NK-92 treated with Interleukin-12 subunit alpha and Interleukin-12 subunit beta, amount 100 ng/mL, for 24 hours (cell line): Measurements from ENCODE around the gene RPL39L.

ENCODE experiments used
- DNase-seq: peaks from one replicate; lab custom pipeline; 2025; lab: John Stamatoyannopoulos, UW

The RPL39L gene

GRCh38 chr3:187098923-187099512 is 40.3 kb downstream of the RPL39L start:
- DNase-seq: no peak

- DNase-seq: no peak
Observed at GRCh38 chr3:187093320-187093719, 46.0 kb downstream of the RPL39L start.

- no peak for DNase-seq
Observed at GRCh38 chr3:187088701-187089100, 50.6 kb downstream of the RPL39L start.

- no peak for DNase-seq
Observed at GRCh38 chr3:187086831-187087230, 52.5 kb downstream of the RPL39L start.

- DNase-seq: no peak
Observed at GRCh38 chr3:187085933-187086332, 53.4 kb downstream of the RPL39L start.

- no peak for DNase-seq
Observed at GRCh38 chr3:187085021-187085666, 54.2 kb downstream of the RPL39L start.

GRCh38 chr3:187084580-187084979 is 54.7 kb downstream of the RPL39L start:
- no peak for DNase-seq

- no peak for DNase-seq
Observed at GRCh38 chr3:187084126-187084525, 55.2 kb downstream of the RPL39L start.

GRCh38 chr3:187082758-187083375 is 56.4 kb downstream of the RPL39L start:
- no peak for DNase-seq

- no peak for DNase-seq
Observed at GRCh38 chr3:187080799-187081450, 58.4 kb downstream of the RPL39L start.

- DNase-seq: no peak
Observed at GRCh38 chr3:187079090-187080022, 59.9 kb downstream of the RPL39L start.

GRCh38 chr3:187077537-187077936 is 61.8 kb downstream of the RPL39L start:
- DNase-seq: no peak

- no peak for DNase-seq
Observed at GRCh38 chr3:187077085-187077484, 62.2 kb downstream of the RPL39L start.

GRCh38 chr3:187076297-187076696 is 63.0 kb downstream of the RPL39L start:
- DNase-seq: no peak

GRCh38 chr3:187074846-187075245 is 64.5 kb downstream of the RPL39L start:
- DNase-seq: no peak

GRCh38 chr3:187073581-187074098 is 65.7 kb downstream of the RPL39L start:
- DNase-seq: no peak

GRCh38 chr3:187072511-187072910 is 66.8 kb downstream of the RPL39L start:
- DNase-seq: no peak

GRCh38 chr3:187072102-187072501 is 67.2 kb downstream of the RPL39L start:
- no peak for DNase-seq
